Stimulated activated CD8-positive, alpha-beta memory T cell treated with anti-CD3 and anti-CD28 coated beads, Interleukin-4, amount 100 ng/mL, for 1 hour (primary cell): ENCODE results near the gene MAP4K2.

Experiments
- DNase-seq, 2 donors: peaks; one replicate each; pipeline ENCODE4 v3.0.0-alpha.2; 2020; ENCODE audit warnings: low read depth in 2 of 2, low spot score in 1 of 2

MAP4K2 gene

GRCh38 chr11:64742087-64742888 is 60.7 kb downstream of the MAP4K2 start:
- DNase-seq = no peak

- DNase-seq = no peak
These were observed 61.5 kb downstream of the MAP4K2 start for GRCh38 chr11:64741375-64742086.

- no peak for DNase-seq
These were observed 63.1 kb downstream of the MAP4K2 start for GRCh38 chr11:64739871-64740270.

- DNase-seq = no peak
These were observed 66.4 kb downstream of the MAP4K2 start for GRCh38 chr11:64736654-64737053.

- no peak for DNase-seq
These were observed 67.2 kb downstream of the MAP4K2 start for GRCh38 chr11:64735725-64736259.
